CD8-positive, alpha-beta memory T cell (primary cell): ENCODE results near the gene HCST. TPM values are rescaled to one million over a fixed set of nuclear protein-coding genes. Genes with fewer than 3 reads are reported as not detected.

Experiments used
- CTCF ChIA-PET: fragments of 350-600 bp; sonication (Branson Sonifier 250); formaldehyde crosslinking; loops from one replicate; lab custom pipeline; 2021; ENCODE audit warnings: antibody characterized with exemption; lab: Charles Lee
- POLR2A ChIA-PET: fragments of 350-600 bp; sonication (Branson Sonifier 250); formaldehyde crosslinking; loops from one replicate; lab custom pipeline; 2021; ENCODE audit warnings: antibody characterized with exemption; lab: Charles Lee
- DNase-seq, 5 donors: peaks; one replicate each; pipeline versions ENCODE4 v3.0.0 to v3.0.0-alpha.2; 2020 to 2022; ENCODE audit warnings: mixed read lengths in 1 of 5
- H3K27ac ChIP-seq: one replicate; pipeline ENCODE4 v1.7.0; 2013; ENCODE audit warnings: low read depth, mild to moderate bottlenecking, low read length, moderate library complexity
- H3K27me3 ChIP-seq: 2 replicates; pipeline ENCODE4 v1.7.0; 2013; ENCODE audit warnings: low read length, mild to moderate bottlenecking; ENCODE audit not compliant: insufficient read depth, poor library complexity, severe bottlenecking
- H3K36me3 ChIP-seq: 2 replicates; pipeline ENCODE4 v1.7.0; 2013; ENCODE audit warnings: mild to moderate bottlenecking, low read length, moderate library complexity; ENCODE audit not compliant: insufficient read depth
- H3K4me1 ChIP-seq: 2 replicates; pipeline ENCODE4 v1.7.0; 2013; ENCODE audit warnings: mild to moderate bottlenecking, low read length, moderate library complexity; ENCODE audit not compliant: insufficient read depth
- H3K4me3 ChIP-seq: 2 replicates; pipeline ENCODE4 v1.7.0; 2013; ENCODE audit warnings: mild to moderate bottlenecking, low read length
- H3K9me3 ChIP-seq: 2 replicates; pipeline ENCODE4 v1.7.0; 2013; ENCODE audit warnings: mild to moderate bottlenecking, low read length
- H3K27ac Mint-ChIP-seq, 8 donors: one replicate each; pipeline ENCODE4 v1.8.0; 2020 to 2021; ENCODE audit warnings: mixed read lengths in 8 of 8, mild to moderate bottlenecking in 6 of 8, inconsistent platforms in 3 of 8, moderate library complexity in 3 of 8
- H3K27me3 Mint-ChIP-seq, 2 donors: one replicate each; pipeline ENCODE4 v1.8.0; 2020 to 2021; ENCODE audit warnings: mixed read lengths in 2 of 2, mild to moderate bottlenecking in 1 of 2, moderate library complexity in 1 of 2
- H3K36me3 Mint-ChIP-seq, 3 donors: one replicate each; pipeline ENCODE4 v1.8.0; 2020 to 2021; ENCODE audit warnings: mixed read lengths in 3 of 3, inconsistent platforms in 1 of 3, mild to moderate bottlenecking in 1 of 3
- H3K4me1 Mint-ChIP-seq, 3 donors: one replicate each; pipeline ENCODE4 v1.8.0; 2020 to 2021; ENCODE audit warnings: mixed read lengths in 3 of 3, inconsistent platforms in 1 of 3, mild to moderate bottlenecking in 1 of 3
- H3K4me3 Mint-ChIP-seq, 7 donors: one replicate each; pipeline ENCODE4 v1.8.0; 2020 to 2021; ENCODE audit warnings: mixed read lengths in 7 of 7, mild to moderate bottlenecking in 6 of 7, moderate library complexity in 4 of 7, inconsistent platforms in 2 of 7
- H3K9me3 Mint-ChIP-seq, 5 donors: one replicate each; pipeline ENCODE4 v1.8.0; 2020 to 2022; ENCODE audit warnings: mixed read lengths in 5 of 5, mild to moderate bottlenecking in 3 of 5, moderate library complexity in 2 of 5, inconsistent platforms in 1 of 5
- polyA plus RNA-seq: library from polyadenylated mRNA; unstranded; fragments of 300-500 nt; fragmentation: Illumina TruSeq; gene quantifications from one replicate; pipeline ENCODE4 v1.2.3, GENCODE V29; 2021
- total RNA-seq, 2 experiments: library from RNA; stranded (reverse); gene quantifications; one replicate each; pipeline ENCODE4 v1.2.3, GENCODE V29; 2021

Gene HCST, protein sequence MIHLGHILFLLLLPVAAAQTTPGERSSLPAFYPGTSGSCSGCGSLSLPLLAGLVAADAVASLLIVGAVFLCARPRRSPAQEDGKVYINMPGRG
- 10 to 100 TPM; 53.4 to 60.1 TPM for total RNA-seq
- polyA plus RNA-seq = 1,883 TPM

DNA sequence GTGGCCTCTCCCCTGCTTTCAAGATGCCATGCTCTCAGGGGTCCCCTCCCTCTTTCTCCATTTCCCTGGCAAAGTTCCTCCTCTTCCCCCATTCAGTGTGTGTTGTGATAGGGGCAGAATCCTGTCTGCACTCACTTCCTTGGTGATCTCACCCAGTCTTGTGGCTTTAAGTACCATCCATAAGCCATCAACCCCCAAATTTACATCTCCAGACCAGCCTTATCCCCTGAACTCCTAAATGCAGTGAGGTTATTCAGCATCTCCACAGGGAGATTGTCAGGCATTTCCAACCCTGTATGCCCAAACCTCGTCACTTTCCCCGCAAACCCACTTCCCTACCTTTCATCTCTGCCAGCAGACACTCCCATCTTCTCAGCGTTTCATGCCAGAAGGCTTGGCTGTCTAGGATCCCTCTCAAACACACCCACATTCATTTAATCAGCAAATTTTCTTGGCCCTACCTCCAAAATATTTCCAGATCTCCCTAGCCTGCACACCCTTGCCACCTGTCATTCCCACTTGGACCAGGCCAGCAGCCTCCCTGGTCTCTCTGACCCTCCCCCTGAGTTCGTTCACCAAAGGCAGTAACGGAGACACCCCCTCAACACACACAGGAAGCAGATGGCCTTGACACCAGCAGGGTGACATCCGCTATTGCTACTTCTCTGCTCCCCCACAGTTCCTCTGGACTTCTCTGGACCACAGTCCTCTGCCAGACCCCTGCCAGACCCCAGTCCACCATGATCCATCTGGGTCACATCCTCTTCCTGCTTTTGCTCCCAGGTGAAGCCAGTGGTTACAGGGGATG lies at the start of gene HCST:
TSS of gene HCST (plus strand) at position 676 of the 808 bp plus-strand sequence. CDS start at position 741, 65 bp downstream.
- Histone ChIP-seq H3K27me3 (no peaks in the 10 kb centered on the region), H3K9me3 (no peaks in the 10 kb centered on the region), H3K4me1 (peaks cover 57% of the 10 kb centered on the region), H3K4me3 (peak within 1 kb of the TSS; percentile 100), H3K27ac (peak within 1 kb of the TSS; percentile 90), H3K36me3 (no peaks in the 10 kb centered on the region)
- POLR2A ChIA-PET = interaction anchor here (1.8 to 2.5 kb wide), 4 partner anchors 27 to 29 kb away, joined by 6 to 16 read pairs (median 6); no protein-coding TSS in a partner anchor
- DNase-seq = peak; percentile 39 to 79 (median 68)
- Mint-ChIP-seq H3K4me3 (peak within 1 kb of the TSS; percentile 87 to 100 (median 96)), H3K36me3 (peaks cover 2 to 26% (median 5%) of the 10 kb centered on the region in 3 donors), H3K27me3 (no peaks in the 10 kb centered on the region), H3K4me1 (peaks cover 47 to 68% (median 59%) of the 10 kb centered on the region in 3 donors), H3K27ac (peak within 1 kb of the TSS; percentile 87 to 99 (median 98)), H3K9me3 (peaks cover 0 to 3% (median 0%) of the 10 kb centered on the region in 5 donors)
- CTCF ChIA-PET = interaction anchor here (1.1 kb wide), 1 partner anchor 19 kb away, joined by 3 read pairs; no protein-coding TSS in a partner anchor

DNA sequence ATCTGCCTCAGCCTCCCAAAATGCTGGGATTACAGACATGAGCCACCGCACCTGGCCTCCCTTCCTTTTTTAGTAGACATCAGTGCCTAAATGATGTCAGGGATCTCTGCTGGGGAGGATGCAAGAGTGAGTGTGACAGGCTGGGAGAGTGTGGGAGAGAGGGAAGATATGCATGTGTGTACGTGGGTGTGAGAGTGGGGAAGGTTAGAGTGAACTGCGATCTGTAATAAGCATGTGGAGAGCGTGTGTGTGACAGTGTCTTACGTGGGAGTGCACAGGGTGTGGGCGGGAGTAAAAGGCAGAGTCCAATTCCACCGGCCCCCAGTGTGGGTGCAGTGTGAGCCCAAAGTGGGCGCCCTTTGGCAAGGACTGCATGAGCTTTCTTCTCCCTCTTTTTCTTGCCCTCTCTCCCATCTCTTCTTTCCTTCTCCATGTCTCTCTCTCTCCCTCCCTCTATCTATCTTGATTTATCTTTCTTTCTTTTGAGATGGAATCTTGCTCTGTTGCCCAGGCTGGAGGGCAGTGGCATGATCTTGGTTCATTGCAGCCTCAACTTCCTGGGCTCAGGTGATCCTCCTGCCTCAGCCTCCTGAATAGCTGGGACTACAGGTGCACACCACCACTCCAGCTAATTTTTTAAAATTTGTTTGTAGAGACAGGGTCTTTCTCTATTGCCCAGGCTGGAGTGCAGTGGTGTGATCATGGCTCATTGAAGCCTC lies 49.1 kb upstream of the HCST start:
- no peak overlapping the region for H3K27ac ChIP-seq
- Mint-ChIP-seq H3K36me3 (no peaks in the 10 kb centered on the region), H3K9me3 (no peaks in the 10 kb centered on the region), H3K27me3 (peaks cover 32 to 47% of the 10 kb centered on the region in 2 donors), H3K27ac (no peak overlapping the region), H3K4me3 (no peak overlapping the region), H3K4me1 (peaks cover 8 to 13% (median 12%) of the 10 kb centered on the region in 3 donors)
- H3K4me3 ChIP-seq = no peak overlapping the region
- H3K9me3 ChIP-seq = no peaks in the 10 kb centered on the region
- ChIA-PET POLR2A (interaction anchor here (0.6 kb wide), 1 partner anchor 40 kb away, joined by 6 read pairs; the partner anchor contains the start of gene PRODH2), CTCF (no interaction called here)
- DNase-seq = no peak
- H3K36me3 ChIP-seq = no peaks in the 10 kb centered on the region
- peaks cover 16% of the 10 kb centered on the region for H3K27me3 ChIP-seq
- no peaks in the 10 kb centered on the region for H3K4me1 ChIP-seq

DNA sequence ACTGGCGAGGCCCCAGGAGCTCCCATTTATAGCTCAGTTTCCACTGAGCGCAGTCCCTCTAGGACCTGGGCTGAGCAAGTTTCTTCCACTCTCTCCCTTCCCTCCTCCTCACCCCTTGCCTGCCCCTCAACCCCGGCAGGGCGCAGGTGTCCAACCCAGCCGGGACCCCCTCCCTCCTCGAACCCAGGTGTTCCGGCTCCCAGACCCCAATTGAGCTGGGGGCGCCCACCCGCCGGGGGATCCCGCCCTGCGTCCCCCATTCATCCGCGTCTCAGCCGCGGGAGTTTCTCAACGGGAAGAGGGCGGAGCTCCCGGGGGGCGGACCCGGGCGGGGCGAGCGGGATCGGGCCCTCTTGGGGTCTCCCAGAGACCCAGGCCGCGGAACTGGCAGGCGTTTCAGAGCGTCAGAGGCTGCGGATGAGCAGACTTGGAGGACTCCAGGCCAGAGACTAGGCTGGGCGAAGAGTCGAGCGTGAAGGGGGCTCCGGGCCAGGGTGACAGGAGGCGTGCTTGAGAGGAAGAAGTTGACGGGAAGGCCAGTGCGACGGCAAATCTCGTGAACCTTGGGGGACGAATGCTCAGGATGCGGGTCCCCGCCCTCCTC lies 45.7 kb upstream of the HCST start, which contains the start of gene KIRREL2:
TSS of gene KIRREL2 (plus strand) at position 366 of the 604 bp plus-strand sequence. CDS start at position 575, 209 bp downstream.
- Histone ChIP-seq H3K4me3 (peak within 1 kb of the TSS; percentile 61), H3K36me3 (no peaks in the 10 kb centered on the region), H3K27ac (no peak within 1 kb of the TSS), H3K4me1 (no peaks in the 10 kb centered on the region), H3K27me3 (peaks cover 19% of the 10 kb centered on the region), H3K9me3 (no peaks in the 10 kb centered on the region)
- Mint-ChIP-seq H3K4me3 (peak within 1 kb of the TSS; percentile 67 to 84 (median 81)), H3K36me3 (no peaks in the 10 kb centered on the region), H3K27me3 (peaks cover 44 to 68% of the 10 kb centered on the region in 2 donors), H3K4me1 (peaks cover 8 to 16% (median 12%) of the 10 kb centered on the region in 3 donors), H3K27ac (peak within 1 kb of the TSS in 4 of 8 donors; percentile 38 to 77 (median 54)), H3K9me3 (no peaks in the 10 kb centered on the region)
- DNase-seq = peak in 2 of 5 donors; percentile 13 to 58
- ChIA-PET POLR2A (no interaction called here), CTCF (no interaction called here)

DNA sequence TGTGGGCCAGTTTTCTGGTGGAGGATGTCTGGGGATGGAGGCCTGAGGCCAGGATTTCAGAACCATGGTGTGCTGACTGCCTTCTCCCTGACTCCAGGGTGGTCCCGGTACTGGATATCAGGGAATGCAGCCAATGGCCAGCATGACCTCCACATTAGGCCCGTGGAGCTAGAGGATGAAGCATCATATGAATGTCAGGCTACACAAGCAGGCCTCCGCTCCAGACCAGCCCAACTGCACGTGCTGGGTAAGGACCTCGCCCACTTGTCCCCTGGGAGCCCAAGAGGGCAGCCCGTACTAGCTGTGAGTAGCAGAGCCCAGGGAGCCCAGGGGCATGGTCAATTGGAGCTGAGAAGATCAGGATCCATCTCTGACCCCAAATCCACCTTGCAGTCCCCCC lies 44.0 kb upstream of the HCST start:
- H3K27me3 Mint-ChIP-seq = peaks cover 48 to 63% of the 10 kb centered on the region in 2 donors
- H3K9me3 Mint-ChIP-seq = no peaks in the 10 kb centered on the region
- H3K36me3 ChIP-seq = no peaks in the 10 kb centered on the region
- ChIA-PET POLR2A (no interaction called here), CTCF (no interaction called here)
- H3K9me3 ChIP-seq = no peaks in the 10 kb centered on the region
- no peak for DNase-seq
- no peaks in the 10 kb centered on the region for H3K4me1 ChIP-seq
- H3K27me3 ChIP-seq = peaks cover 19% of the 10 kb centered on the region
- H3K4me3 ChIP-seq = no peak overlapping the region
- no peaks in the 10 kb centered on the region for H3K36me3 Mint-ChIP-seq
- H3K27ac Mint-ChIP-seq = no peak overlapping the region
- H3K27ac ChIP-seq = no peak overlapping the region
- H3K4me3 Mint-ChIP-seq = peak overlapping the region in 5 of 7 donors; percentile 7 to 78 (median 54)
- peaks cover 8 to 16% (median 12%) of the 10 kb centered on the region in 3 donors for H3K4me1 Mint-ChIP-seq

DNA sequence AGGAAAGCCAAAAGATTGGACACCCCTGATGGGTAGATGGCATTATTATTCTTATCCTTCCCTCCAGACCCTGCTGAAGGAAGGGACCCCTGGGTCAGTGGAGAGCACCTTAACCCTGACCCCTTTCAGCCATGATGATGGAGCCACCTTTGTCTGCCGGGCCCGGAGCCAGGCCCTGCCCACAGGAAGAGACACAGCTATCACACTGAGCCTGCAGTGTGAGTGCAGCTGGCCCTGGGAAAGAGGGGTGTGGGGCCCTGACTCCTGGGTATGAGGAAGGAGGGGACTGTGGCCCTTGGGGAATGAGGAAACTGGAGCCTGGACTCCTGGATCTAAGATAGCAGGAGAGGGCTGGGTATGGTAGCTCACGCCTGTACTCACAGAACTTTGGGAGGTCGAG lies 42.9 kb upstream of the HCST start:
- Histone ChIP-seq H3K4me1 (no peaks in the 10 kb centered on the region), H3K27me3 (peaks cover 19% of the 10 kb centered on the region), H3K9me3 (no peaks in the 10 kb centered on the region), H3K4me3 (no peak overlapping the region), H3K36me3 (no peaks in the 10 kb centered on the region), H3K27ac (no peak overlapping the region)
- CTCF ChIA-PET = interaction anchor here (1.9 kb wide), 1 partner anchor 81 kb away, joined by 4 read pairs; no protein-coding TSS in a partner anchor
- peaks cover 8 to 16% (median 12%) of the 10 kb centered on the region in 3 donors for H3K4me1 Mint-ChIP-seq
- no peaks in the 10 kb centered on the region for H3K9me3 Mint-ChIP-seq
- POLR2A ChIA-PET = no interaction called here
- H3K27me3 Mint-ChIP-seq = peaks cover 50 to 59% of the 10 kb centered on the region in 2 donors
- DNase-seq = no peak
- H3K36me3 Mint-ChIP-seq = no peaks in the 10 kb centered on the region
- H3K4me3 Mint-ChIP-seq = peak overlapping the region in 1 of 7 donors; percentile 76
- H3K27ac Mint-ChIP-seq = no peak overlapping the region

DNA sequence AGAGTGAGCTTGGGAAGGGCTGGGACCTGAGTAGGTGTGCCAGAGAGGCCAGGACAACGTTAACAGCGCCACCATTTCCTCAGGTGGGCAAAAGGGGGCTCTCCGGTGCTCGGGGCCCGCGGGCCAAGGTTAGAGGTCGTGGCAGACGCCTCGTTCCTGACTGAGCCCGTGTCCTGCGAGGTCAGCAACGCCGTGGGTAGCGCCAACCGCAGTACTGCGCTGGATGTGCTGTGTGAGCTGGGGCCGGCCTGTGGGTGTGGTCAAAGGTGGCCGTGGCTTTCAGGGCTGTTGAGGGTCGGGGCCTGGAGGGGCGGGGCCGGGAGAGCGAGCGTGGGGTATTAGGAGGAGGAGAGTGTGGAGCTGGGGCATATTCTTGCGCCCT lies 41.9 kb upstream of the HCST start:
- CTCF ChIA-PET = interaction anchor here (1.9 kb wide), 1 partner anchor 80 kb away, joined by 4 read pairs; no protein-coding TSS in a partner anchor
- H3K9me3 Mint-ChIP-seq = no peaks in the 10 kb centered on the region

DNA sequence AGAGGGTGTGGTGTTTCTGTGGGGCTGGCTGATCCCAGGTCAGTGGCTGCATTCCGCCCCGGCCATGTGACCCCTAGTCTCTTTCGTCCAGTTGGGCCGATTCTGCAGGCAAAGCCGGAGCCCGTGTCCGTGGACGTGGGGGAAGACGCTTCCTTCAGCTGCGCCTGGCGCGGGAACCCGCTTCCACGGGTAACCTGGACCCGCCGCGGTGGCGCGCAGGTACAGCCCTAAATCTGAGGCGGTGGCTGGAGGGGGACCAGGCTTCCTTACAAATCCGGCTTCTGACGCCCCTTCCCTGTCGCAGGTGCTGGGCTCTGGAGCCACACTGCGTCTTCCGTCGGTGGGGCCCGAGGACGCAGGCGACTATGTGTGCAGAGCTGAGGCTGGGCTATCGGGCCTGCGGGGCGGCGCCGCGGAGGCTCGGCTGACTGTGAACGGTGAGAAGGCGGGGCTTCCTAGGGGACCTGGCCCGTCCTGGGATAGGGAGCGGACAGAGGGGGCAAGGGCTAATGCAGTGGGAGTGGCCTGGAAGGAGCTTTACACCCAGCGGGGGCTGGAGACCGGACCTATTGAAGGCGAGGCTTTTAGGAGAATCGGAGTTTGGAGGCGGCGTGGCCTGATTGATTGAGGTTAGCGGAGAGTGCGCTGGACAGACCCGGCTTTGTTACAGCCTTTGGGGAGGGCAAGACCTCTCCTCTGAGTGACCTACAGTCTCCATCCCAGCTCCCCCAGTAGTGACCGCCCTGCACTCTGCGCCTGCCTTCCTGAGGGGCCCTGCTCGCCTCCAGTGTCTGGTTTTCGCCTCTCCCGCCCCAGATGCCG lies 41.3 kb upstream of the HCST start:
- H3K36me3 Mint-ChIP-seq = no peaks in the 10 kb centered on the region
- H3K4me1 ChIP-seq = no peaks in the 10 kb centered on the region
- peaks cover 10% of the 10 kb centered on the region for H3K27me3 ChIP-seq
- no peak for DNase-seq
- H3K4me3 Mint-ChIP-seq = no peak overlapping the region
- no peaks in the 10 kb centered on the region for H3K36me3 ChIP-seq
- H3K9me3 Mint-ChIP-seq = no peaks in the 10 kb centered on the region
- ChIA-PET CTCF (interaction anchor here (1.9 kb wide), 1 partner anchor 80 kb away, joined by 4 read pairs; no protein-coding TSS in a partner anchor), POLR2A (no interaction called here)
- no peaks in the 10 kb centered on the region for H3K9me3 ChIP-seq
- H3K4me3 ChIP-seq = no peak overlapping the region
- no peak overlapping the region for H3K27ac ChIP-seq
- peaks cover 8 to 16% (median 12%) of the 10 kb centered on the region in 3 donors for H3K4me1 Mint-ChIP-seq
- H3K27me3 Mint-ChIP-seq = peaks cover 39 to 58% of the 10 kb centered on the region in 2 donors
- no peak overlapping the region for H3K27ac Mint-ChIP-seq

More for the DNA sequence above, 41.9 kb upstream of the HCST start:
- H3K27ac ChIP-seq = no peak overlapping the region
- no peaks in the 10 kb centered on the region for H3K36me3 ChIP-seq
- H3K27ac Mint-ChIP-seq = no peak overlapping the region
- no peaks in the 10 kb centered on the region for H3K9me3 ChIP-seq
- peaks cover 43 to 56% of the 10 kb centered on the region in 2 donors for H3K27me3 Mint-ChIP-seq
- H3K4me1 ChIP-seq = no peaks in the 10 kb centered on the region
- peaks cover 8 to 16% (median 12%) of the 10 kb centered on the region in 3 donors for H3K4me1 Mint-ChIP-seq
- no peak overlapping the region for H3K4me3 ChIP-seq
- no peak overlapping the region for H3K4me3 Mint-ChIP-seq
- POLR2A ChIA-PET = no interaction called here
- peaks cover 10% of the 10 kb centered on the region for H3K27me3 ChIP-seq
- DNase-seq = no peak
- H3K36me3 Mint-ChIP-seq = no peaks in the 10 kb centered on the region
